K562 (cell line): Measurements from ENCODE around the gene GLYAT. TPM values are rescaled to one million over a fixed set of nuclear protein-coding genes. Genes with fewer than 3 reads are reported as not detected.

Experiments
- E2F3 ChIP-seq: fragments of 250-450 bp; sonication (Bioruptor Pico); IDR thresholded peaks from 2 replicates; pipeline ENCODE4 v1.4.0; 2020; ENCODE audit warnings: mild to moderate bottlenecking
- HSF4 ChIP-seq: fragments of 250-450 bp; sonication (Bioruptor Pico); IDR thresholded peaks from 2 replicates; pipeline ENCODE4 v2.1.2; 2022; ENCODE audit warnings: mild to moderate bottlenecking, moderate library complexity, borderline replicate concordance
- JUN ChIP-seq, 2 experiments: sonication (generic) in 1 of 2; formaldehyde crosslinking in 1 of 2; IDR thresholded peaks; 2 replicates each; pipeline versions ENCODE4 v1.6.1 to v1.8.0; 2012 to 2022; ENCODE audit warnings: borderline replicate concordance in 2 of 2, mild to moderate bottlenecking in 2 of 2, improper control_type of control experiment in 1 of 2, low read depth in 1 of 2, low read length in 1 of 2, missing genetic modification reagents in 1 of 2
- LEF1 ChIP-seq: fragments of 450-650 bp; IDR thresholded peaks from 2 replicates; pipeline ENCODE4 v1.6.1; 2016; ENCODE audit warnings: mild to moderate bottlenecking
- MNT ChIP-seq, 2 experiments: fragments of 450-650 bp; conservative IDR thresholded peaks; 2 replicates each; pipeline ENCODE4 v1.6.1; 2017; ENCODE audit warnings: mild to moderate bottlenecking in 2 of 2, moderate library complexity in 2 of 2
- PHF20 ChIP-seq: fragments of 450-650 bp; IDR thresholded peaks from 2 replicates; pipeline ENCODE4 v1.6.1; 2018; ENCODE audit not compliant: partially characterized antibody
- PTBP1 ChIP-seq: fragments of 200-400 bp; formaldehyde crosslinking; IDR thresholded peaks from 2 replicates; pipeline ENCODE4 v1.6.1; 2017; ENCODE audit warnings: low read depth, low read length
- TCF7L2 ChIP-seq: fragments of 150-350 bp; IDR thresholded peaks from 2 replicates; pipeline ENCODE4 v1.6.1; 2016; ENCODE audit warnings: low read depth, mild to moderate bottlenecking, low read length, moderate library complexity
- TEAD2 ChIP-seq: fragments of 450-650 bp; IDR thresholded peaks from 2 replicates; pipeline ENCODE4 v1.6.1; 2016; ENCODE audit warnings: missing genetic modification characterization, control low read depth, missing compliant biosample characterization
- TRIM24 ChIP-seq, 2 experiments: fragments of 450-650 bp; IDR thresholded peaks; 2 replicates each; pipeline ENCODE4 v1.6.1; 2016
- ZBTB7A ChIP-seq: IDR thresholded peaks from 2 replicates; pipeline ENCODE4 v1.6.1; 2011; ENCODE audit warnings: low read depth, mild to moderate bottlenecking, low read length, moderate library complexity, borderline replicate concordance; ENCODE audit not compliant: control insufficient read depth
- ZKSCAN3 ChIP-seq: fragments of 250-450 bp; sonication (Bioruptor Pico); IDR thresholded peaks from 2 replicates; pipeline ENCODE4 v1.4.0; 2020
- ZKSCAN8 ChIP-seq: fragments of 200-800 bp; sonication (Bioruptor generic); IDR thresholded peaks from 2 replicates; pipeline ENCODE4 v1.6.1; 2016; ENCODE audit warnings: missing genetic modification characterization, missing compliant biosample characterization
- ZNF146 ChIP-seq: IDR thresholded peaks from one replicate; pipeline ENCODE4 v1.6.1; 2018; ENCODE audit warnings: missing compliant biosample characterization; ENCODE audit not compliant: unreplicated experiment
- ZNF232 ChIP-seq: sonication (generic); formaldehyde crosslinking; IDR thresholded peaks from 2 replicates; pipeline ENCODE4 v1.8.0; 2022; ENCODE audit warnings: mild to moderate bottlenecking, missing genetic modification reagents
- ZNF436 ChIP-seq: fragments of 250-450, 450-650 bp; sonication (Bioruptor Pico); formaldehyde crosslinking; IDR thresholded peaks from 2 replicates; pipeline ENCODE4 v1.7.0; 2020; ENCODE audit warnings: mild to moderate bottlenecking
- ZNF764 ChIP-seq: fragments of 250-450 bp; sonication (Bioruptor Pico); IDR thresholded peaks from 2 replicates; pipeline ENCODE4 v1.4.0; 2020; ENCODE audit warnings: low read depth, mild to moderate bottlenecking, moderate library complexity
- polyA plus RNA-seq, 8 experiments: library from polyadenylated mRNA; depleted of rRNA in 4 of 8; stranded (reverse) in 5 of 8; unstranded in 3 of 8; fragments of >200 nt; fragmentation: Nextera tagmentation in 2 of 8; fragmentation: Illumina TruSeq in 1 of 8; extraction: Ambion mirVana in 2 of 8; extraction: Trizol in 1 of 8; gene quantifications; 2 replicates each; pipeline versions ENCODE4 v1.2.1 to v1.2.3, GENCODE V29; 2011 to 2014; ENCODE audit warnings: inconsistent platforms in 1 of 8, missing spikeins in 1 of 8
- total RNA-seq, 7 experiments: library from RNA; depleted of rRNA in 6 of 7; stranded (reverse); fragments of >200 nt in 6 of 7; fragmentation: Illumina TruSeq in 2 of 7; extraction: Trizol in 2 of 7; gene quantifications; 2 replicates each; pipeline versions ENCODE4 v1.2.1 to v1.2.3, GENCODE V29; 2011 to 2021; ENCODE audit warnings: low replicate concordance in 1 of 7
- TF ChIP-seq, protein P1 (sequence below), 3 experiments: fragments of 200-800 bp in 1 of 3; fragments of 250-450 bp in 1 of 3; fragments of 450-650 bp in 1 of 3; sonication (Bioruptor Pico) in 1 of 3; sonication (Bioruptor generic) in 1 of 3; formaldehyde crosslinking in 1 of 3; IDR thresholded peaks; 2 replicates each; pipeline versions ENCODE4 v1.6.1 to v1.8.0; 2016 to 2022; ENCODE audit warnings: mild to moderate bottlenecking in 2 of 3, missing genetic modification characterization in 2 of 3, missing compliant biosample characterization in 1 of 3, moderate library complexity in 1 of 3
- TF ChIP-seq, protein P2 (sequence below): fragments of 450-650 bp; conservative IDR thresholded peaks from 2 replicates; pipeline ENCODE4 v1.6.1; 2016; ENCODE audit warnings: missing genetic modification characterization, low read depth, mild to moderate bottlenecking, control low read depth, missing compliant biosample characterization

GLYAT gene
- total and polyA plus RNA-seq, 9 of the 15 experiments (the other 6 are each of a cell fraction or from before 2014, with no cell fraction given), result not detected

- TF ChIP-seq PHF20, result no peak
- no peak for TF ChIP-seq ZNF232 (CRISPR knock-in tag)
- 0 out of 2 replicates have a peak, but pooled peaks have one; percentile 23 for TF ChIP-seq ZNF436 (CRISPR knock-in tag)
- peak; percentile 79 to 82 for TF ChIP-seq MNT (conservative IDR thresholded peaks at IDR 0.05)
- TF ChIP-seq ZKSCAN3 (CRISPR knock-in tag), result no peak
- TF ChIP-seq ZKSCAN8 (CRISPR knock-in tag), result peak; percentile 64
- peak; percentile 88; the same call in 1 of the 2 replicates for TF ChIP-seq JUN (IDR thresholded peaks at IDR 0.05; ENCODE audit: borderline replicate concordance, low read depth, low read length)
- TF ChIP-seq JUN (CRISPR knock-in tag; IDR thresholded peaks at IDR 0.05; ENCODE audit: borderline replicate concordance), result no peak
- TF ChIP-seq, protein P1, sequence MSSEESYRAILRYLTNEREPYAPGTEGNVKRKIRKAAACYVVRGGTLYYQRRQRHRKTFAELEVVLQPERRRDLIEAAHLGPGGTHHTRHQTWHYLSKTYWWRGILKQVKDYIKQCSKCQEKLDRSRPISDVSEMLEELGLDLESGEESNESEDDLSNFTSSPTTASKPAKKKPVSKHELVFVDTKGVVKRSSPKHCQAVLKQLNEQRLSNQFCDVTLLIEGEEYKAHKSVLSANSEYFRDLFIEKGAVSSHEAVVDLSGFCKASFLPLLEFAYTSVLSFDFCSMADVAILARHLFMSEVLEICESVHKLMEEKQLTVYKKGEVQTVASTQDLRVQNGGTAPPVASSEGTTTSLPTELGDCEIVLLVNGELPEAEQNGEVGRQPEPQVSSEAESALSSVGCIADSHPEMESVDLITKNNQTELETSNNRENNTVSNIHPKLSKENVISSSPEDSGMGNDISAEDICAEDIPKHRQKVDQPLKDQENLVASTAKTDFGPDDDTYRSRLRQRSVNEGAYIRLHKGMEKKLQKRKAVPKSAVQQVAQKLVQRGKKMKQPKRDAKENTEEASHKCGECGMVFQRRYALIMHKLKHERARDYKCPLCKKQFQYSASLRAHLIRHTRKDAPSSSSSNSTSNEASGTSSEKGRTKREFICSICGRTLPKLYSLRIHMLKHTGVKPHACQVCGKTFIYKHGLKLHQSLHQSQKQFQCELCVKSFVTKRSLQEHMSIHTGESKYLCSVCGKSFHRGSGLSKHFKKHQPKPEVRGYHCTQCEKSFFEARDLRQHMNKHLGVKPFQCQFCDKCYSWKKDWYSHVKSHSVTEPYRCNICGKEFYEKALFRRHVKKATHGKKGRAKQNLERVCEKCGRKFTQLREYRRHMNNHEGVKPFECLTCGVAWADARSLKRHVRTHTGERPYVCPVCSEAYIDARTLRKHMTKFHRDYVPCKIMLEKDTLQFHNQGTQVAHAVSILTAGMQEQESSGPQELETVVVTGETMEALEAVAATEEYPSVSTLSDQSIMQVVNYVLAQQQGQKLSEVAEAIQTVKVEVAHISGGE (CRISPR knock-in tag; IDR thresholded peaks at IDR 0.05), result peak in 1 of 3 experiments; percentile 59; a peak in 2 of 6 replicates
- no peak for TF ChIP-seq ZNF764 (CRISPR knock-in tag)
- peak; percentile 28 to 44; a peak in 3 of 4 replicates for TF ChIP-seq TRIM24 (IDR thresholded peaks at IDR 0.05)
- TF ChIP-seq, protein P2, sequence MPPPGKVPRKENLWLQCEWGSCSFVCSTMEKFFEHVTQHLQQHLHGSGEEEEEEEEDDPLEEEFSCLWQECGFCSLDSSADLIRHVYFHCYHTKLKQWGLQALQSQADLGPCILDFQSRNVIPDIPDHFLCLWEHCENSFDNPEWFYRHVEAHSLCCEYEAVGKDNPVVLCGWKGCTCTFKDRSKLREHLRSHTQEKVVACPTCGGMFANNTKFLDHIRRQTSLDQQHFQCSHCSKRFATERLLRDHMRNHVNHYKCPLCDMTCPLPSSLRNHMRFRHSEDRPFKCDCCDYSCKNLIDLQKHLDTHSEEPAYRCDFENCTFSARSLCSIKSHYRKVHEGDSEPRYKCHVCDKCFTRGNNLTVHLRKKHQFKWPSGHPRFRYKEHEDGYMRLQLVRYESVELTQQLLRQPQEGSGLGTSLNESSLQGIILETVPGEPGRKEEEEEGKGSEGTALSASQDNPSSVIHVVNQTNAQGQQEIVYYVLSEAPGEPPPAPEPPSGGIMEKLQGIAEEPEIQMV (tag), result peak; percentile 37; the same call in 1 of the 2 replicates
- TF ChIP-seq TEAD2, result peak; percentile 31; the same call in 1 of the 2 replicates
- TF ChIP-seq TCF7L2, result peak; percentile 78
- TF ChIP-seq LEF1, result peak; percentile 48
- TF ChIP-seq PTBP1, result no peak
- TF ChIP-seq ZNF146 (CRISPR knock-in tag), result no peak
- no peak for TF ChIP-seq HSF4 (CRISPR knock-in tag)
- TF ChIP-seq ZBTB7A, result no peak
- no peak for TF ChIP-seq E2F3 (CRISPR knock-in tag)
Observed at GRCh38 chr11:58770627-58771457, 39.1 kb upstream of the GLYAT start (continued).
